Measurements from ENCODE around the gene GRK5. TPM values are rescaled to one million over a fixed set of nuclear protein-coding genes. Genes with fewer than 3 reads are reported as not detected.

The GRK5 gene
- total and polyA plus RNA-seq, 4 donors, result 18.5 to 43.1 (median 40.3) TPM

DNA sequence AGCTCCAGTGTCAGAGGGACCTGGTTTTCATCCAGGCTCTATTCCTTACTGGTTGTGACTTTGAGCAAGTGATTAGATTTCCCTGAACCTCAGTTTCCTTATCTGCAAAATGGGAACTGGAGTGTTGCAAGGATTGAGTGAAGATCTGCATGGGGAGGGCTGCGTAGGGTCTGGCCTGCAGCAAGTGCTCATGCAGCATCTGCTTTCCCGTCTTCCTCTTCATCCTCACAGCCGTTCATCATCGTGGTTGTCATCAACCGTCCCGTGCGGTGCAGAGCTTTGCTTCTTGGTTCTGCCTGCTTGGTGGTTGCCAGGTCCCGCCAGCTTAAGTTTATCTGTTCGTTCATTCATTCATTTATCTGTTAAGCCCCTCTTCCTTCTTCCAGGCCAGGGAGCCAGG lies 135.0 kb downstream of the GRK5 start:
- H3K27me3 ChIP-seq (ENCODE audit: control insufficient read depth in 3 of 3, insufficient read depth in 3 of 3, low read length in 2 of 3), result no peaks in the 10 kb centered on the region
- TF ChIP-seq, protein P1, sequence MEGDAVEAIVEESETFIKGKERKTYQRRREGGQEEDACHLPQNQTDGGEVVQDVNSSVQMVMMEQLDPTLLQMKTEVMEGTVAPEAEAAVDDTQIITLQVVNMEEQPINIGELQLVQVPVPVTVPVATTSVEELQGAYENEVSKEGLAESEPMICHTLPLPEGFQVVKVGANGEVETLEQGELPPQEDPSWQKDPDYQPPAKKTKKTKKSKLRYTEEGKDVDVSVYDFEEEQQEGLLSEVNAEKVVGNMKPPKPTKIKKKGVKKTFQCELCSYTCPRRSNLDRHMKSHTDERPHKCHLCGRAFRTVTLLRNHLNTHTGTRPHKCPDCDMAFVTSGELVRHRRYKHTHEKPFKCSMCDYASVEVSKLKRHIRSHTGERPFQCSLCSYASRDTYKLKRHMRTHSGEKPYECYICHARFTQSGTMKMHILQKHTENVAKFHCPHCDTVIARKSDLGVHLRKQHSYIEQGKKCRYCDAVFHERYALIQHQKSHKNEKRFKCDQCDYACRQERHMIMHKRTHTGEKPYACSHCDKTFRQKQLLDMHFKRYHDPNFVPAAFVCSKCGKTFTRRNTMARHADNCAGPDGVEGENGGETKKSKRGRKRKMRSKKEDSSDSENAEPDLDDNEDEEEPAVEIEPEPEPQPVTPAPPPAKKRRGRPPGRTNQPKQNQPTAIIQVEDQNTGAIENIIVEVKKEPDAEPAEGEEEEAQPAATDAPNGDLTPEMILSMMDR (IDR thresholded peaks at IDR 0.05; ENCODE audit: control extremely low read depth, extremely low read depth), result no peak
- DNase-seq (no peak), ATAC-seq (ENCODE audit: insufficient read depth, low FRiP score) (no peak)
- H3K9me3 ChIP-seq (ENCODE audit: control insufficient read depth in 4 of 4, insufficient read depth in 3 of 4, low read length in 3 of 4), result no peaks in the 10 kb centered on the region
- 80% methylated on average over 9 of the region's 9 CpGs for WGBS, 2 donors
- H3K27ac ChIP-seq (ENCODE audit: low read depth in 1 of 2, low read length in 1 of 2), result peak overlapping the region in 1 of 2 donors; percentile 54
- no peak overlapping the region for H3K9ac ChIP-seq (ENCODE audit: insufficient read depth in 1 of 2, low read length in 2 of 2)
- no peak overlapping the region for H3K4me3 ChIP-seq
- H3K36me3 ChIP-seq (ENCODE audit: control insufficient read depth in 4 of 4, insufficient read depth in 4 of 4, low read length in 4 of 4), result peaks cover 0 to 5% (median 3%) of the 10 kb centered on the region in 4 donors
- peaks cover 0 to 30% (median 22%) of the 10 kb centered on the region in 5 donors for H3K4me1 ChIP-seq (ENCODE audit: control insufficient read depth in 5 of 5, insufficient read depth in 5 of 5, low read length in 5 of 5)

DNA sequence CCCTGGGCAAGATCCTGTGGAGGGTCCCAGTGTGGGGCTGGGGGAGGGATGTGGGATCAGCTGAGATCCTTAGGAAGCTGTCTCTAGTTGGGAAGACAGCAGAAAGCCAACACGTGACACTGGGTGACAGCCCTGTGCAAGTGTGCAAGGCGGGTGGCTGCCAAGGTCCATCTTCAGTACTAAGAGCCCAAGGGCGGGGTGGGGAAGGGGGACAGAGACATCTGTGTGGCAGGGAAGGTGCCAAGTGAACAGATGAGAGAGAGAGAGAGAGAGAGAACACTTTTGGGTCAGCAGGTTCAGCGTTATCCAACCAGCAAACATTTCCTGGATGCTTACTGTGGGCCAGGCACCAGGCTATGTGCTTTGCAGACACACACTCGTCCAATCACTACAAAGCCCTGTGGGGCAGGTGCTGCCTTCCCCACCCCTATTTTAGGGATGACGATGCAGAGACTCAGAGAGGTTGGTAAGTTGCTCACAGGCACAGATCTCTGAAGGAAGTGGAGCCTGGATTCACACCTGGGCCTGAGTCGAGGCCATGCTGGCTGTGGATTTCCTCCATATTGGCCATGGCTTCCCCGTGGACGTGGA lies 135.7 kb downstream of the GRK5 start:
- DNase-seq (no peak), ATAC-seq (ENCODE audit: insufficient read depth, low FRiP score) (no peak)
- no peak overlapping the region for H3K9ac ChIP-seq (ENCODE audit: insufficient read depth in 1 of 2, low read length in 2 of 2)
- H3K4me1 ChIP-seq (ENCODE audit: control insufficient read depth in 5 of 5, insufficient read depth in 5 of 5, low read length in 5 of 5), result peaks cover 0 to 29% (median 22%) of the 10 kb centered on the region in 5 donors
- WGBS, 2 donors, result 85 to 88% methylated on average over 9 of the region's 9 CpGs
- H3K27ac ChIP-seq (ENCODE audit: low read depth in 1 of 2, low read length in 1 of 2), result peak overlapping the region in 1 of 2 donors; percentile 5
- no peaks in the 10 kb centered on the region for H3K27me3 ChIP-seq (ENCODE audit: control insufficient read depth in 3 of 3, insufficient read depth in 3 of 3, low read length in 2 of 3)
- TF ChIP-seq, protein P1 (IDR thresholded peaks at IDR 0.05; ENCODE audit: control extremely low read depth, extremely low read depth), result no peak
- no peak overlapping the region for H3K4me3 ChIP-seq
- H3K36me3 ChIP-seq (ENCODE audit: control insufficient read depth in 4 of 4, insufficient read depth in 4 of 4, low read length in 4 of 4), result peaks cover 0 to 5% (median 3%) of the 10 kb centered on the region in 4 donors
- H3K9me3 ChIP-seq (ENCODE audit: control insufficient read depth in 4 of 4, insufficient read depth in 3 of 4, low read length in 3 of 4), result no peaks in the 10 kb centered on the region

DNA sequence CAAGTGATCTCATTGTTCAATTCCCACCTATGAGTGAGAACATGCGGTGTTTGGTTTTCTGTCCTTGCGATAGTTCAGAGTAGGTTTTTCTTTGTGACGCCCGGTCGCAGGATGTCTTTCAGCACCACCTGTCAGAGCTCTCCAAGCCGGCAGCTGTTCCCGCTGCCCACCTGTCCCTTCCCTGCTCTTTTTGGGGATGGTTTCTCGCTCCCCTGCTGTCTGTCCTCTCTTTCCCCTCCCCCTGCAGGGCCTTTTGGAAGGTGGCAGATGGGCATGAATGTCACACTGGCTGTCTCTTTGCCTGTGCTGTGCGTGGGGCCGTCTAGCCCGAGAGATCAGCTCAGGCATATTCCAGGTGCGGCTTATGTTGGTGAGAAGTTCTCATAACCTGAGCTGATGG lies 137.0 kb downstream of the GRK5 start:
- DNase-seq (no peak), ATAC-seq (ENCODE audit: insufficient read depth, low FRiP score) (no peak)
- Histone ChIP-seq H3K4me3 (no peak overlapping the region), H3K9me3 (ENCODE audit: control insufficient read depth in 4 of 4, insufficient read depth in 3 of 4, low read length in 3 of 4) (no peaks in the 10 kb centered on the region), H3K9ac (ENCODE audit: insufficient read depth in 1 of 2, low read length in 2 of 2) (no peak overlapping the region), H3K27ac (ENCODE audit: low read depth in 1 of 2, low read length in 1 of 2) (peak overlapping the region in 1 of 2 donors; percentile 27), H3K4me1 (ENCODE audit: control insufficient read depth in 5 of 5, insufficient read depth in 5 of 5, low read length in 5 of 5) (peaks cover 0 to 41% (median 33%) of the 10 kb centered on the region in 5 donors), H3K27me3 (ENCODE audit: control insufficient read depth in 3 of 3, insufficient read depth in 3 of 3, low read length in 2 of 3) (no peaks in the 10 kb centered on the region), H3K36me3 (ENCODE audit: control insufficient read depth in 4 of 4, insufficient read depth in 4 of 4, low read length in 4 of 4) (peaks cover 0 to 5% (median 3%) of the 10 kb centered on the region in 4 donors)
- 95 to 98% methylated on average over 12 of the region's 12 CpGs for WGBS, 2 donors
- TF ChIP-seq, protein P1 (IDR thresholded peaks at IDR 0.05; ENCODE audit: control extremely low read depth, extremely low read depth), result no peak

All from lung (tissue), 12 donors.